K562 (cell line): ENCODE data around the gene FRAT2. TPM values are rescaled to one million over a fixed set of nuclear protein-coding genes. Genes with fewer than 3 reads are reported as not detected.

Experiments
- ATAC-seq: fragments of 200-7000 bp; cut with Tn5 transposase; 3 replicates; pipeline ENCODE4 v1.9.1; 2020; ENCODE audit warnings: moderate library complexity
- BruUV-seq: library from RNA; stranded (reverse); fragments of 400-500 nt; replicated peaks from 2 replicates; lab custom pipeline; 2021; lab: Mats Ljungman, UMichigan
- CTCF ChIA-PET: fragments of 300-600 bp; formaldehyde crosslinking; extraction: SDS; loops from one replicate; lab custom pipeline; 2021; ENCODE audit warnings: low intra/inter-chr PET ratio; lab: Yijun Ruan, JAX
- POLR2A ChIA-PET: fragments of 300-600, 350-650 bp; sonication (Branson Sonifier 250); formaldehyde crosslinking; extraction: SDS; loops from one replicate; lab custom pipeline; 2021; ENCODE audit warnings: antibody characterized with exemption, inconsistent platforms; lab: Yijun Ruan, JAX
- DNase-seq, 4 experiments: peaks; one replicate each; pipeline versions ENCODE4 v3.0.0 to v3.0.0-alpha.2; 2011 to 2018; ENCODE audit warnings: low spot score in 3 of 4, mixed read lengths in 3 of 4; ENCODE audit errors: extremely low read depth in 1 of 4
- FAIRE-seq: peaks from 2 replicates; lab custom pipeline; 2011; peaks lifted over from hg19 to GRCh38; lab: Jason Lieb, UNC
- H2AFZ ChIP-seq: 2 replicates; pipeline ENCODE4 v1.6.0; 2011; ENCODE audit warnings: low read depth, low read length, control low read depth, inconsistent platforms
- H3K27ac ChIP-seq: fragments of 200-600 bp; 3 replicates; pipeline ENCODE4 v1.8.0; 2011; ENCODE audit warnings: low read depth, mild to moderate bottlenecking, control low read depth, inconsistent platforms, low read length, moderate library complexity, mixed read lengths; ENCODE audit errors: extremely low read depth
- H3K27me3 ChIP-seq, 2 experiments: fragments of 300-600 bp in 1 of 2; 2 replicates in 1 of 2; 3 replicates in 1 of 2; pipeline versions ENCODE4 v1.6.0 to v1.8.0; 2011; ENCODE audit warnings: inconsistent platforms in 2 of 2, low read length in 2 of 2, mild to moderate bottlenecking in 1 of 2, mixed read lengths in 1 of 2, moderate library complexity in 1 of 2; ENCODE audit not compliant: control insufficient read depth in 2 of 2, insufficient read depth in 2 of 2
- H3K36me3 ChIP-seq: fragments of 300-600 bp; 3 replicates; pipeline ENCODE4 v1.8.0; 2011; ENCODE audit warnings: mild to moderate bottlenecking, low read length, inconsistent platforms; ENCODE audit not compliant: control insufficient read depth, insufficient read depth
- H3K4me1 ChIP-seq, 2 experiments: fragments of 200-600 bp in 1 of 2; replicated peaks in 1 of 2; 2 replicates in 1 of 2; 3 replicates in 1 of 2; pipeline versions ENCODE4 v1.5.1 to v1.8.0; 2011; ENCODE audit warnings: inconsistent platforms in 2 of 2, low read length in 2 of 2, mild to moderate bottlenecking in 1 of 2, mixed read lengths in 1 of 2, moderate library complexity in 1 of 2; ENCODE audit not compliant: control insufficient read depth in 2 of 2, insufficient read depth in 2 of 2
- H3K4me2 ChIP-seq: 2 replicates; pipeline ENCODE4 v1.6.1; 2011; ENCODE audit warnings: low read length, control low read depth, inconsistent platforms, mixed read lengths; ENCODE audit not compliant: insufficient read depth
- H3K4me3 ChIP-seq: fragments of 200-600 bp; sonication (generic), shearing (Covaris generic); 2 replicates; pipeline ENCODE4 v1.5.1; 2016; ENCODE audit warnings: control low read depth, inconsistent platforms
- H3K79me2 ChIP-seq: fragments of 200-600 bp; 3 replicates; pipeline ENCODE4 v1.8.0; 2011; ENCODE audit warnings: low read length, inconsistent platforms; ENCODE audit not compliant: control insufficient read depth, insufficient read depth
- H3K9ac ChIP-seq, 2 experiments: 2 replicates each; pipeline versions ENCODE4 v1.6.0 to v1.6.1; 2011; ENCODE audit warnings: low read depth in 2 of 2, low read length in 2 of 2, control low read depth in 1 of 2, inconsistent platforms in 1 of 2, mild to moderate bottlenecking in 1 of 2, mixed read lengths in 1 of 2; ENCODE audit not compliant: insufficient read depth in 1 of 2
- H3K9me1 ChIP-seq: one replicate; pipeline ENCODE4 v1.6.0; 2011; ENCODE audit warnings: inconsistent platforms, mild to moderate bottlenecking, low read length, moderate library complexity; ENCODE audit not compliant: control insufficient read depth, insufficient read depth
- H3K9me3 ChIP-seq: replicated peaks from 2 replicates; pipeline ENCODE4 v1.5.1; 2011; ENCODE audit warnings: low read depth, low read length, inconsistent platforms; ENCODE audit not compliant: control insufficient read depth, insufficient read depth
- H4K20me1 ChIP-seq: replicated peaks from 2 replicates; pipeline ENCODE4 v1.6.1; 2011; ENCODE audit warnings: low read length, inconsistent platforms, mixed read lengths; ENCODE audit not compliant: control insufficient read depth, insufficient read depth
- EZH2 ChIP-seq: IDR thresholded peaks from 2 replicates; pipeline ENCODE4 v1.6.1; 2012; ENCODE audit warnings: low read depth, mild to moderate bottlenecking, inconsistent platforms, low read length, borderline replicate concordance
- GTF2F1 ChIP-seq: IDR thresholded peaks from 2 replicates; pipeline ENCODE4 v1.6.1; 2011; ENCODE audit warnings: low read depth, low read length, improper control_type of control experiment
- MTF1 ChIP-seq: fragments of 250-450 bp; sonication (Bioruptor Pico); IDR thresholded peaks from 2 replicates; pipeline ENCODE4 v1.9.0; 2021; ENCODE audit warnings: moderate library complexity, mild to moderate bottlenecking, inconsistent platforms, borderline replicate concordance
- NCOA1 ChIP-seq: fragments of 450-650 bp; IDR thresholded peaks from 2 replicates; pipeline ENCODE4 v1.6.1; 2016; ENCODE audit warnings: low read depth
- NFE2L1 ChIP-seq: fragments of 450-650 bp; IDR thresholded peaks from 2 replicates; pipeline ENCODE4 v1.6.1; 2016; ENCODE audit warnings: missing genetic modification characterization, low read depth, mild to moderate bottlenecking, missing compliant biosample characterization, moderate library complexity, borderline replicate concordance
- NR2C1 ChIP-seq, 2 experiments: fragments of 450-650 bp; IDR thresholded peaks; 2 replicates each; pipeline ENCODE4 v1.6.1; 2017; ENCODE audit warnings: mild to moderate bottlenecking in 2 of 2, antibody characterized with exemption in 1 of 2, inconsistent platforms in 1 of 2, missing compliant biosample characterization in 1 of 2, missing genetic modification characterization in 1 of 2
- SMARCA5 ChIP-seq: fragments of 450-650 bp; IDR thresholded peaks from 2 replicates; pipeline ENCODE4 v1.6.1; 2016
- SMARCE1 ChIP-seq: fragments of 450-650 bp; IDR thresholded peaks from 2 replicates; pipeline ENCODE4 v1.7.1; 2016; ENCODE audit warnings: mild to moderate bottlenecking
- THRAP3 ChIP-seq: fragments of 450-650 bp; IDR thresholded peaks from 2 replicates; pipeline ENCODE4 v1.6.1; 2016; ENCODE audit warnings: mild to moderate bottlenecking, inconsistent platforms, borderline replicate concordance
- ZBTB9 ChIP-seq: fragments of 450-650 bp; formaldehyde crosslinking; IDR thresholded peaks from 2 replicates; pipeline ENCODE4 v1.4.0; 2020; ENCODE audit warnings: mild to moderate bottlenecking, moderate library complexity
- ZNF24 ChIP-seq: fragments of 450-650 bp; IDR thresholded peaks from 2 replicates; pipeline ENCODE4 v1.6.1; 2016
- WGBS: fragments of 100-300 bp; shearing (Covaris generic); methylation state at CpG from one replicate; pipeline ENCODE4 v1.1.6; 2016; ENCODE audit warnings: low coverage, mixed read lengths; ENCODE audit not compliant: insufficient coverage; ENCODE audit errors: missing lambda C conversion rate; 5-methylcytosine and 5-hydroxymethylcytosine counted together
- in situ Hi-C: fragments of 300-500 bp; cut with MboI; formaldehyde crosslinking; loops from 4 replicates; pipeline ENCODE4 v1.15.0; 2018; ENCODE audit warnings: inconsistent platforms, mixed read lengths
- intact Hi-C: fragments of 100-400 bp; cut with micrococcal nuclease; formaldehyde crosslinking; loops from 2 replicates; pipeline ENCODE4 v1.14.2; 2022
- polyA plus RNA-seq, 8 experiments: library from polyadenylated mRNA; depleted of rRNA in 4 of 8; stranded (reverse) in 5 of 8; unstranded in 3 of 8; fragments of >200 nt; fragmentation: Nextera tagmentation in 2 of 8; fragmentation: Illumina TruSeq in 1 of 8; extraction: Ambion mirVana in 2 of 8; extraction: Trizol in 1 of 8; gene quantifications; 2 replicates each; pipeline versions ENCODE4 v1.2.1 to v1.2.3, GENCODE V29; 2011 to 2014; ENCODE audit warnings: inconsistent platforms in 1 of 8, missing spikeins in 1 of 8
- total RNA-seq, 7 experiments: library from RNA; depleted of rRNA in 6 of 7; stranded (reverse); fragments of >200 nt in 6 of 7; fragmentation: Illumina TruSeq in 2 of 7; extraction: Trizol in 2 of 7; gene quantifications; 2 replicates each; pipeline versions ENCODE4 v1.2.1 to v1.2.3, GENCODE V29; 2011 to 2021; ENCODE audit warnings: low replicate concordance in 1 of 7
- TF ChIP-seq, protein P1 (sequence below), 2 experiments: IDR thresholded peaks; 2 replicates each; pipeline ENCODE4 v1.6.1; 2012; ENCODE audit warnings: improper control_type of control experiment in 2 of 2, low read depth in 2 of 2, low read length in 2 of 2, borderline replicate concordance in 1 of 2

Gene FRAT2
- total and polyA plus RNA-seq, 9 of the 15 experiments (the other 6 are each of a cell fraction or from before 2014, with no cell fraction given): 4.3 to 31.7 (median 19.5) TPM

GRCh38 chr10:97373456-97373855, 38.9 kb upstream of the FRAT2 start:
- Histone ChIP-seq H2AFZ (no peak overlapping the region), H4K20me1 (no peaks in the 10 kb centered on the region), H3K4me2 (no peak overlapping the region), H3K79me2 (no peaks in the 10 kb centered on the region), H3K9ac (no peak overlapping the region), H3K9me1 (no peaks in the 10 kb centered on the region), H3K4me1 (no peaks in the 10 kb centered on the region), H3K27me3 (no peaks in the 10 kb centered on the region), H3K36me3 (peaks cover 76% of the 10 kb centered on the region), H3K9me3 (no peaks in the 10 kb centered on the region), H3K27ac (no peak overlapping the region), H3K4me3 (no peak overlapping the region)
- DNase-seq (no peak), ATAC-seq (no peak), FAIRE-seq (no peak)
- 91% methylated on average over 5 of the region's 10 CpGs for WGBS
- in situ Hi-C loops: no loop called here
- no TSS peak for BruUV-seq
- TF ChIP-seq ZNF24 (no peak), NR2C1 (IDR thresholded peaks at IDR 0.05) (no peak), NR2C1 (tag; IDR thresholded peaks at IDR 0.05) (no peak), SMARCA5 (no peak), EZH2 (no peak), SMARCE1 (no peak), GTF2F1 (no peak), MTF1 (CRISPR knock-in tag) (no peak), NFE2L1 (tag) (no peak), THRAP3 (no peak), NCOA1 (no peak), ZBTB9 (no peak)
- TF ChIP-seq, protein P1, sequence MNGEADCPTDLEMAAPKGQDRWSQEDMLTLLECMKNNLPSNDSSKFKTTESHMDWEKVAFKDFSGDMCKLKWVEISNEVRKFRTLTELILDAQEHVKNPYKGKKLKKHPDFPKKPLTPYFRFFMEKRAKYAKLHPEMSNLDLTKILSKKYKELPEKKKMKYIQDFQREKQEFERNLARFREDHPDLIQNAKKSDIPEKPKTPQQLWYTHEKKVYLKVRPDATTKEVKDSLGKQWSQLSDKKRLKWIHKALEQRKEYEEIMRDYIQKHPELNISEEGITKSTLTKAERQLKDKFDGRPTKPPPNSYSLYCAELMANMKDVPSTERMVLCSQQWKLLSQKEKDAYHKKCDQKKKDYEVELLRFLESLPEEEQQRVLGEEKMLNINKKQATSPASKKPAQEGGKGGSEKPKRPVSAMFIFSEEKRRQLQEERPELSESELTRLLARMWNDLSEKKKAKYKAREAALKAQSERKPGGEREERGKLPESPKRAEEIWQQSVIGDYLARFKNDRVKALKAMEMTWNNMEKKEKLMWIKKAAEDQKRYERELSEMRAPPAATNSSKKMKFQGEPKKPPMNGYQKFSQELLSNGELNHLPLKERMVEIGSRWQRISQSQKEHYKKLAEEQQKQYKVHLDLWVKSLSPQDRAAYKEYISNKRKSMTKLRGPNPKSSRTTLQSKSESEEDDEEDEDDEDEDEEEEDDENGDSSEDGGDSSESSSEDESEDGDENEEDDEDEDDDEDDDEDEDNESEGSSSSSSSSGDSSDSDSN (IDR thresholded peaks at IDR 0.05; ENCODE audit: borderline replicate concordance in 1 of 2, low read depth in 2 of 2, low read length in 2 of 2): no peak
- ChIA-PET CTCF (no interaction called here), POLR2A (no interaction called here)
- intact Hi-C loops: no loop called here
